EH (cell line): ENCODE measurements around the gene PDK2.

Source experiments
- DNase-seq: peaks from one replicate; pipeline ENCODE4 v3.0.0-alpha.2; 2015; ENCODE audit warnings: low read depth

PDK2 gene

DNA sequence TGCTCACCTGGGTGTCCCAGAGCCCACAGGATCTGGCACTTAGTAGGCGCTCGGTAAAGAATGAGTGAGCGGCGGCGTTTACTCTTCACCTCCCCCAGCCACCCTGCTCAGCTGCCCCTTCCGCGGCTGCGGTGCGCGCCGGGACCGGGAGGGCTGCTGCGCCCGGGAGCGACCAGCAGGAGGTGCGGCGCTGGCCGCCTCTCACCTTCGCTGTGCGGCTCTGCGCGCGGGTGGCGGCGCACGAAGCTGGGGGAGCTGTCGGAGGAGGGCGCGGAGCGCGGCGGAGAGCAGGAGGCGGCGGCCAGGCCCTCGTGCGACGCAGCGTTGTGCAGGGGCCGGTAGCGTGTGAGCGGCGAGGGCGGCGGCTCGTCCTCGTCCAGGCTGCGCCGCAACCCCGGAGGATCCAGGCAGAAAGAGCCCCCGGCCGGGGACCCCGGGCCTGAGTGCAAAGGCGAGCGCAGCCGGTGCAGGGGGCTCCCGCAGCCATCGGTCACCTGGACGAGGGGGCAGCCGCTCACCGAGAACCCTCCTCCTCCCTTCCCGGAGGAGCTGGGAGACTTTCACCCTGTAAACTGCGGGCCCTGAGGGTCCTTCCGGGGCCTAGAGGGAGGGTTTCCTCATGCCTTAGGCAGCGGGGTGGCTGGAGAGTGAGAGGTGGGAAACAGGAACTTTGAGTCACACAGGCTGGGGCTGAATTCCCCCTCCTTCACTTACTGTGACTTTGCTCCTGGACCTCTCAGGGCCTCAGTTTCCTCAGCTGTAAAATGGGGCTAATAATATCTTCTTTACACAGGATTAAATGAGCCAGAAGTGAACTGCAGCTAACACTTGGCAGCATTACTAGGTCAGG is 22.3 kb downstream of the PDK2 start:
- no peak for DNase-seq

- DNase-seq: no peak
Observed at GRCh38 chr17:50118076-50118827, 23.1 kb downstream of the PDK2 start.

DNA sequence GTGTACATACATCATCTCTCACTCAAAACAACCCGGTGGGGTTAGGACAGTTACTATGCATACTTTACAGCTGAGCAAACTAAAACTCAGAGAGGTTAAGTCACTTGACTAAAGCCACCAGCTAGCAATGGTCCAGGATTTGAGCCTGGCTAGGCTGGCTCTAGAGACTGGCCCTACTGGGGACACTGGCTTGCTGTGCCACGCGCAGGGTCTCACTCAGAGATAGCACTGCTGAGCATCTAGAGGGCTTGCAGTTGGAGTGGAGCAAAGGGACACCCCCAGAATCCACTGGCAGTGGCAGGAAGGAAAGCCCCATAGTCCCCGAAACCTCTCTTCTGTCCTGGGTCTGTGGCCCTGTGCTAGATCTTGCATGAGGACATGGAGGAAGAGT is 23.7 kb downstream of the PDK2 start:
- no peak for DNase-seq

- no peak for DNase-seq
Observed at GRCh38 chr17:50120475-50121253, 25.5 kb downstream of the PDK2 start.

DNA sequence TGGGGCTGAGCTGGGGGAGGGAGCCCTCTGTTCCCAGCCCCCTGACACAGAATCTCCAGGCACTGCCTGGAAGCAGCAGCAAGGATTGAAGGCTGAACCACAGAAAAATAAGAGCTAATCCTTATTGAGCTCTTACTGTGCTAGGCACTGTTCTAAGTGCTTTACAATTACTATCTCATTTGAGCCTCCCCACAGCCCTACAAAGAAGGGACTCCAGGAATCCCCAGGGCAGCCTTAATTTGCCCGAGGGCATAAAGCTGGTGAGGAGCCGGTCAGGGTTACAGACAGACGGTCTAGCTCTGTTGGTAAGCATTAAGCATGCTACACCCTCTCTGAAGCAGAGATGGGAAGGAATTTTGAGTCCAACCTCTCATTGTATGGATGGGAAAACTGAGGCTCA is 27.8 kb downstream of the PDK2 start:
- no peak for DNase-seq

GRCh38 chr17:50123649-50124349 is 28.6 kb downstream of the PDK2 start:
- no peak for DNase-seq

- DNase-seq: no peak
Observed at GRCh38 chr17:50125420-50125997, 30.4 kb downstream of the PDK2 start.

DNA sequence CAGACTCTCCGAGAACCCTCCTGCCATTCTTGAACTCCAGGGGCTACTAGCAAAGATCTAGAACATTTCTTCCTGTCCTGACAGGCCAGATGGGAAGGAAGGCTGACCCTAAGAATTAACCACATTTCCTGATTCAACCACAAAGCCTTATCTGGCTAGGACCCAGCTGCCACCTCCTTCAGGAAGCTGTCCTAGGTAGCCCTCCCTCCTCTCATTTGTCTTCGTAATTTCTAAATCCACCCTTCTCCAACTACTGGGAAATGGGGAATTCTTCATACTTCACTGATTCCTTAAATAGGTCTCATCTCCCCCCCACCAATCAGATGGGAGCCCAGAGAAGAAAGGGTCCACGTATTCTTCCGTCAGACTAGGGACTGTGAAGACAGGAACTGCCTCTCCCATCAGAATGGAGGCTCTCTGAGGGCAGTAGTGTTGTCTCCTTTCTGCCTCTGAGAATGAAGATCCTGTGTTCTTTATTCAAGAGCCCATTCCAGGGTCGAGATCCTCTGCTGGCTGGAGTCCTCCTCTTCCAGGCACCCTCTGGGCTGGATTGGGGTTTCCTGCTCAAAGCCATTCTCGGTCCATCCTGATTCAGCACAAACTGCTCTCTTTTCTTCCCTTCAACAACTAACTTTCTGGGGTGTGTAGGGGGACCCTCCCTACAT is 32.7 kb downstream of the PDK2 start:
- DNase-seq: peak; percentile 65

- DNase-seq: peak; percentile 55
Observed at GRCh38 chr17:50128441-50129352, 33.5 kb downstream of the PDK2 start.

- DNase-seq: no peak
Observed at GRCh38 chr17:50129353-50129727, 34.2 kb downstream of the PDK2 start.

GRCh38 chr17:50129728-50130558 is 34.8 kb downstream of the PDK2 start, which contains the start of gene SAMD14:
Gene SAMD14, minus strand, starts transcription at chr17:50130160. Its CDS starts 5,201 bp downstream, at chr17:50124959.
- peak; percentile 69 for DNase-seq

- no peak for DNase-seq
Observed at GRCh38 chr17:50130559-50131305, 35.6 kb downstream of the PDK2 start.

GRCh38 chr17:50132104-50132794 is 37.1 kb downstream of the PDK2 start:
- DNase-seq: no peak

- DNase-seq: peak; percentile 86
Observed at GRCh38 chr17:50133028-50133768, 38.0 kb downstream of the PDK2 start.

DNA sequence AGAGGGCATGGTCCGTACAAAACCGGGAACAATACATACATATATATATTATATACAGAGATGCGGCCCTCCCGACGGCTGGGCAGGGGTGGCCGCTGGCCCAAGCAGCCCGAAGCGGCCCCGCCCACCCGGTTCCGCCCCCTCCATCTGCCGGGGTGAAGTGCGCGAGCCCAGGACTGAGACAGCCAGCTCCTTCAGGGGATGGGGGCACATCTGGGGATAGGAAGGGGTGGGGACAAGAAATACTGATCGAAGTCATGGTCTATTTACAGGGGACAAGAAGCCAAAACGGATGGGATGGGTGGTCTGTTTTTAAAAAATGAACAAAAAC is 38.6 kb downstream of the PDK2 start:
- no peak for DNase-seq

- peak; percentile 69 for DNase-seq
Observed at GRCh38 chr17:50134206-50135110, 39.3 kb downstream of the PDK2 start.
